Activated naive CD8-positive, alpha-beta T cell treated with anti-CD3 and anti-CD28 coated beads, Interleukin-2, amount 50 U/mL, for 24 hours (primary cell): ENCODE data around the gene SLC39A2.

Source experiments
- ATAC-seq: fragments of 150-1000 bp; cut with Tn5 transposase; one replicate; pipeline ENCODE4 v1.10.0; 2021
- DNase-seq: peaks from one replicate; pipeline ENCODE4 v3.0.0; 2021
- H3K27ac Mint-ChIP-seq: one replicate; pipeline ENCODE4 v1.8.0; 2021; ENCODE audit warnings: mild to moderate bottlenecking, mixed read lengths
- H3K27me3 Mint-ChIP-seq: one replicate; pipeline ENCODE4 v1.8.0; 2021; ENCODE audit warnings: mixed read lengths
- H3K36me3 Mint-ChIP-seq: one replicate; pipeline ENCODE4 v1.8.0; 2021; ENCODE audit warnings: low read depth, mixed read lengths
- H3K4me1 Mint-ChIP-seq: one replicate; pipeline ENCODE4 v1.8.0; 2021; ENCODE audit warnings: mixed read lengths
- H3K4me3 Mint-ChIP-seq: one replicate; pipeline ENCODE4 v1.8.0; 2021; ENCODE audit warnings: mild to moderate bottlenecking, moderate library complexity, mixed read lengths
- H3K9me3 Mint-ChIP-seq: one replicate; pipeline ENCODE4 v1.8.0; 2021; ENCODE audit warnings: mixed read lengths

SLC39A2 gene

DNA sequence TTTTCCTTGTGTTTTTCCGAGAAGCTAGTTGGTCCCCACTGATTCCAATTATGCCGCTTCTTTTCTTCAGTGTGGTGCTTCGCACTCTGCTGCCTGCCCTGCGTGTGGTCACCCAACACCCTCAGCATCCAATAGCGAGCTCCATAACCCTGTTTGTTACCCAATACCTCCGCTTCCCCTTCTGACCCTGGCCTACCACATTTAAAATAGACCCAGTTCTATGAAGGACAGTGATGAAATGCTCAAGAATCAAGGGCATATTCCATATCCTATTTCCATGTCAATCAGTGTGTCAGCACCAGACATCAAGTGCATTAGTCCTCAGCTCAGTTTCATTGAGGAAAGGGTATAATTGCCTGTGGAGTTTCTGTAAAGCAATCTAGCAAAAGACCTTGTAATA is 16.2 kb downstream of the SLC39A2 start:
- Mint-ChIP-seq H3K4me3 (no peak overlapping the region), H3K4me1 (no peaks in the 10 kb centered on the region)

DNA sequence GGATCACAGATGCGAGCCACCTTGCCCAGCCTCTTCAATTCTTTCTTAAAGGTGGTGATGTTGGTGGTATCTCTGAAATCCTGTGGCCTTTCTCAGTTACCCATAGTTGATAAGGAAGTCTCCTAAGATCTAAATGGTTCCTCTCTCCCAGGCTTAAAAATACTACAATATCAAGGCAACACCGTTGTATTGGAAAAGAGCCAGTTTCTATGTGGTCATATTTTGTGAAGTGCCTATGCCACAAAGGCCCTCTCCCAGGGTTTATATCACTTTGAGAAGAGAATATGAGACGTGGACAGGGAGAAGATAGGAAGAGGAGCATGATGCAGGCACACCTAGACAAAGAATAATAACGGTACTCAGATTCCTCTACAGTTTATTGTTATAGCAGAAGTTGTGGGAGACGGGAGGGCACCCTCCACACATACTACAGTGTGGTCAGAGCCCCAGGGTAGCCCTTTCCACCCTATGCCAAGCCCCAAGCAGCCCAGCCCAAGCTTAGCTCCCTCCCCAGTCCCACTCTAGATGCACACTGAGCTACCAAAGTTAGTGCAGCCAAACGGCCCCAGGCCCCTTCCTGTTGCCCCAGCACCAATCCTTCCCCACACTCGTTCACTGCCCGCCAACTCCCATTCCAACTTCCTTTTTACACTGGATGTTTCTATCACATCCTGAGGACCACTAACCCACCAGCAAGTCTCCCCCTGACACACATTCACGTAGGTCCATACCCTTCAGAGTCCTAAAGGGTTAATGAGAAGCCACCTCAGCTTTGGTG is 17.5 kb downstream of the SLC39A2 start:
- Mint-ChIP-seq H3K4me1 (no peaks in the 10 kb centered on the region), H3K27me3 (peaks cover 12% of the 10 kb centered on the region), H3K27ac (no peak overlapping the region), H3K9me3 (no peaks in the 10 kb centered on the region), H3K36me3 (no peaks in the 10 kb centered on the region), H3K4me3 (no peak overlapping the region)
- DNase-seq (no peak), ATAC-seq (no peak)

More for the DNA sequence above, 16.2 kb downstream of the SLC39A2 start:
- Mint-ChIP-seq H3K36me3 (no peaks in the 10 kb centered on the region), H3K9me3 (no peaks in the 10 kb centered on the region), H3K27ac (no peak overlapping the region), H3K27me3 (peaks cover 17% of the 10 kb centered on the region)
- DNase-seq (no peak), ATAC-seq (no peak)

DNA sequence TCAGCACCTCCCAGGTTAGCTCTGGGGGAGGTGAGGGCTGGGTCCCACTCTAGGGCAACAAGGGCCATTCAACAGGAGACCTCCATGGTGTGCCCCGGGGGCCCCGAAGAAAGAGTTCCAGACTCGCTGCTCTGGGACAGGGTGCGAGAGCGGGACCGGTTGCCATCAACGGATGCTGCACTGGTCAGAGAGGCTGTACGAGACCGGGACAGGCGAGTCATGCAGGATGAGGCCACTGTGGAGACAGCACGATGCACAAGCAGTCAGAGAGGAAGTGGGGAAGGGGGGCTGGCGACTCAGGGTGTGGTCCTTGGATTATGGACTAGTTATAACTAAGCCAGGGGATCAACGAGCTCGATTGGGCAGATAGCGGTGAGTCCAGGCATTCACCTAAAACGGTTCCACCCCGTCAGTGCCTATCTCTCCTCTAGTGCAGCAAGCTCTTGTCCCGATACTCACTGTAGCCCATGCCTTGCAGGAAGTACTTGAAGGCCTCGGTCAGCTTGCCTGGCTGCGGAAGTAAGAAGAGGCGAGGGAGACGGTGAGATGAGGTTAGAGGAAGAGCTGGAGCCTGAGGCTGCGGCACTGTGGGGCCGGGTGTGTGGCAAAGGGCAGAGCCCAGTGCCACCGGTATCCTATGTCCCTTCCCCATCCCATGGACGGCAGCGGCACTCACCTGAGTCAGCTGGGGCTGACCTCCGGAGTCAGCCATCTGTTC is 18.6 kb downstream of the SLC39A2 start:
- no peaks in the 10 kb centered on the region for H3K4me1 Mint-ChIP-seq
- H3K36me3 Mint-ChIP-seq, result no peaks in the 10 kb centered on the region
- DNase-seq (no peak), ATAC-seq (no peak)
- H3K4me3 Mint-ChIP-seq, result no peak overlapping the region
- no peak overlapping the region for H3K27ac Mint-ChIP-seq
- H3K9me3 Mint-ChIP-seq, result no peaks in the 10 kb centered on the region
- peaks cover 8% of the 10 kb centered on the region for H3K27me3 Mint-ChIP-seq

DNA sequence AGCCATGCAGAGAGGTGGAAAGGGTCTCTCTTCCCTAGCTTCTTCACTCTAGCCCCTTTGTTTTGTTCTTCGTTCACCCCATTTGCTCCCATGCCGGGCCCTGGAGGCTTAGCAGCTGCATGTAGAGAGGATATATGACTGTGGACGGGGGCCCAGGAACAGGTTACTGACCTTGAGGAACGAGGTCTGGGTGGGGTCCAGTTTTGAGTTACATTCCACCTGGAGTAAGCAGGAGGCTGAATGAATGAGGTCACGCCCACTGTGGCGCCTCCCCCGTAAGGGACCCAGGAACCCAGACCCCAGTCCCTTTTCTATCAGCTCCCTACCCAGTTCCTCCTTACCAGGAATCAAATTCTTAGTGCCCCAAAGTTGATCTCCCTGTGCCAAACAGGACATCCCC is 19.2 kb downstream of the SLC39A2 start:
- ATAC-seq, result no peak
- Mint-ChIP-seq H3K4me1 (no peaks in the 10 kb centered on the region), H3K27ac (no peak overlapping the region)

DNA sequence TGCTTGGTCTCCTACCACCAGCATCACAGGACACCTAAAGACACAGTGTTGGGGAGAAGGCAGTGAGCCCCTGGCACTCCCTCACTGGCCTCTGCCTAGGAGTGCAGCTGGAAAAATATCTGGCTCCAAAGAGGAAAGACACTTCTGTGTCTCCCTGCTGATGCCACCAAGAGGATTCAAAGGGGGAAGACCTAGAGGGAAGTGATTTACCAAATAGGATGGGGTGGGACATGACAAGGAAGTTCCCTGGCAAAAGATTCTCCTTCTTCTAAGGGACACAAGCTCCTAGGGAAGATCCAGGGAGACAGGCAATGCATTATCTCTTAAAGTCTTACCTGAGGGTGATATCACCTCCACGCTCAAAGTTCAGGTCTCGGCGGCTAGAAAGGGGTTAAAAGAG is 19.7 kb downstream of the SLC39A2 start:
- no peak overlapping the region for H3K27ac Mint-ChIP-seq
- DNase-seq, result no peak

More for the DNA sequence above, 19.2 kb downstream of the SLC39A2 start:
- Mint-ChIP-seq H3K4me3 (no peak overlapping the region), H3K36me3 (no peaks in the 10 kb centered on the region), H3K27me3 (peaks cover 7% of the 10 kb centered on the region), H3K9me3 (no peaks in the 10 kb centered on the region)
- no peak for DNase-seq

DNA sequence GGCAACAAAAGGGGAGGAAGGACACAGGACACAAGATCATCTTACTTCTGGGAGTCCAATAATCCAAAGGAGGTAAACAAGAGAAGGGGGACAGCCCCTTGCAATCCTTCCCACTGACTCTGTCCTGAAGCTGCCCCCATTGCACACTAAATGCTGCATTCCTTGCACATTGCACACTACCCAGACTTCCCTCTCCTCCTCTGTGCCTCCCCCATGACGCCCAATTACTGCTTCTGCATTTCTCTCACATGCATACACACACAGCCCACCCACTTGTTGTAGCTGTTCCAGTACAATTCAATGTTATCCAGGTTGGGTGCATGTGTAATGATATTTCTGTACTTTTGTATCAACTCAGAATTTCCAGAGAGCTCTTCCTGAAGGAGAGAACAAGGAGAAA is 20.3 kb downstream of the SLC39A2 start:
- ATAC-seq (no peak), DNase-seq (no peak)
- Mint-ChIP-seq H3K4me1 (peaks cover 9% of the 10 kb centered on the region), H3K9me3 (no peaks in the 10 kb centered on the region), H3K4me3 (no peak overlapping the region), H3K36me3 (no peaks in the 10 kb centered on the region), H3K27ac (no peak overlapping the region), H3K27me3 (peaks cover 7% of the 10 kb centered on the region)

More for the DNA sequence above, 19.7 kb downstream of the SLC39A2 start:
- Mint-ChIP-seq H3K36me3 (no peaks in the 10 kb centered on the region), H3K27me3 (peaks cover 7% of the 10 kb centered on the region), H3K9me3 (no peaks in the 10 kb centered on the region), H3K4me1 (peaks cover 3% of the 10 kb centered on the region), H3K4me3 (no peak overlapping the region)
- ATAC-seq, result no peak

DNA sequence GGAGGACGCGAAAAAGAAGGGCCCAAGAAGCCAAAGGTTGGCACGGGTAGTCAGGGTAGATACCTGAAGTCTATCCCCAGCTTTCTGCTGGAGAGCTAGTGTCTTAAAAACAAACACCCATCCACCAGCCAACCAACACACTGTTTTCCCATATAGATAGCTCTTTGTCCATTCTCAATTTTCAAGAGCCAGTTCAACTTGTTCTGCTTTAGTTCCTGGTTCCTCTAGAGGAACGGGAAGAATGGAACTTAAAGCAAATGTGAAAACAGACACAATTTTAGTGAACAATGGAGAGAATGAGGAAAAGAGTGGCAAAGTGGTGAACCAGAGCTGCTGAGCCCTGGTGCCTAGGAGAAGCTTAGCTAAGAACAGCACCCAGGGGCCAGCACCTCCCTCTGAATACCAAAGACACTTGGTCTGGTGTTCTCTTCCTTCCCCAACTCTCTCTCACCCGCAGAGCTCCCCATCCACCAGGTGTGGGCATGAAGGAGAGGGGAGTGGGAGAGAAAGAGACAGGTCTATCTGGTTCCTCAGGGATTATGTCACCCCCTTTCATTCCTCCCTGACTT is 22.0 kb downstream of the SLC39A2 start:
- Mint-ChIP-seq H3K4me3 (no peak overlapping the region), H3K4me1 (peaks cover 11% of the 10 kb centered on the region), H3K27me3 (peaks cover 8% of the 10 kb centered on the region), H3K9me3 (no peaks in the 10 kb centered on the region), H3K36me3 (no peaks in the 10 kb centered on the region), H3K27ac (no peak overlapping the region)
- ATAC-seq (no peak), DNase-seq (no peak)

DNA sequence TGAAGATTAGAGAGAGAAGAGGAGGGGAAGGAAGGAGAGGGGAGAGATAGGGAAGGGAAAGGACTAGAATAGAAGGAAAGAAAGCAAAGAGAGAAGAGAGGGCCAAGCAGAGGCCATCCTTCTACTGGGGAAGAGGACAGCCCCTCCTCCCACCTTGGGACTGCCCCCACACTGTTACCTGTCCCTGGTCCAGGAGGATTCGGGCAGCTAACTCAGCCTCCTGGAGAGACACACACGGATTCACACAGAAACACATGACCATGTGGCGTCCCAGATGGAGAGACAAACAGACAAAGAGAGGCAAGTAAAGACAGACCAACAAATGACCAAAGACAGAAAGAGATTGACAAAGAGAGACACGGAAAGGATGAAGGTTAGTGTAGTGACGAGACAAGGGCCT is 23.6 kb downstream of the SLC39A2 start:
- Mint-ChIP-seq H3K27ac (no peak overlapping the region), H3K4me3 (no peak overlapping the region), H3K4me1 (peaks cover 11% of the 10 kb centered on the region), H3K36me3 (no peaks in the 10 kb centered on the region), H3K9me3 (no peaks in the 10 kb centered on the region), H3K27me3 (peaks cover 8% of the 10 kb centered on the region)
- DNase-seq (no peak), ATAC-seq (no peak)

DNA sequence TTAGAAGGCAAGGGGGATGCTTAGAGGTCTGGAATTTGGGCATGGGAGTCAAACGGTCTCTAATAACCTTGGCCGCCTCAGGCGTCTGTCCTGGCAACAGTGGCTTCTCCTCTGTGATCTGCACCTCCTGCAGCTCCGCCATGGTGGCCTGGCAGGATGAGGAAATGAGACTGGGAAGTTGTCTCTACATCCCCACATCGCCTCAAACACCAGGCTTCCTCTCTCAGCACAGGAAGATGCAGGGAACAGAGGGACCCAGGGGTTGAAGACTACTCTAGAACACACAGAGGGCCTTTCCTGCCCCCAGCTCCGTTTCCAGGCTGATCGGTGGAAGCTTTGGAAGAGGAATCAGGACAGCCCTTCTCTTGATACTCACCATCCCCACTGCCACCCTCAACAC is 24.1 kb downstream of the SLC39A2 start:
- Mint-ChIP-seq H3K27me3 (peaks cover 8% of the 10 kb centered on the region), H3K36me3 (no peaks in the 10 kb centered on the region), H3K4me3 (no peak overlapping the region), H3K4me1 (peaks cover 11% of the 10 kb centered on the region), H3K27ac (no peak overlapping the region), H3K9me3 (no peaks in the 10 kb centered on the region)
- DNase-seq (no peak), ATAC-seq (no peak)

DNA sequence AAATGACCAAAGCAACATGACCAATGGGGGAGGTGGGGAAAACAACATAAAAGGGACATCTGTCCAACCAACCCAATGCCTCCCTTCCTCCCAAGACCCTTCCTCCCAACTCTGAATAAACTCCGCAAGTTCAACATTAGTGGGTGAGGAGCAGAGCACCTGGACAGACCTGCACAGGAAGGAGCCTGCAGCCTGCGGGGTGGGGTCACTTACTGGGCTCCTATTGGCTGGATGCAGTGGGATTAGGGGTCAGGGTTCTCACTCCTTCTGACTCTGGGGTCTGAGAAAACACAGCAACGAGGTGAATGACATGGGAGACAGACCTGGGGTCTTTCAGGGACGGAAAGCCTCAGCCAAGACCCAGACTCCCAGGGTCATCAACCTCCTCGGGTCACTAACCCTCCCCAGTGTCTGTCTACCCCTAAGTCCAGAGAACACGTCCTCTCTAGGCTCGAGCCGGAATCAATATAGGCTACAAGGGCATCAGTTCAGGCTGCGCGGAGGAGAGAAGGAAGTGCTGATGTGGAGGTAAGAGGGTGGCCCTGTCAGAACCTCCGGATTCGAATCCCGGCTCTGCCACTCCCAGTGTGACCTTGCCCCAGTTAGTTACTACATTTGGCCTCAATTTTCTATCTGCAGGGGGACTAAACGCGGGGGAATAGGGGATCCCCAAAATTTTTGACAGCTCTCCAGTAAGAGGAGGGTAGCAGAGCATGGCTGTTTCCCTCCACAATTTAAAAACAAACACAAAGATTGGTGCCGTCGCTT is 24.9 kb downstream of the SLC39A2 start:
- Mint-ChIP-seq H3K36me3 (no peaks in the 10 kb centered on the region), H3K27ac (peak overlapping the region; percentile 51), H3K9me3 (no peaks in the 10 kb centered on the region), H3K4me1 (peaks cover 11% of the 10 kb centered on the region), H3K27me3 (peaks cover 8% of the 10 kb centered on the region), H3K4me3 (peak overlapping the region; percentile 76)
- no peak for ATAC-seq
- peak; percentile 11 for DNase-seq

DNA sequence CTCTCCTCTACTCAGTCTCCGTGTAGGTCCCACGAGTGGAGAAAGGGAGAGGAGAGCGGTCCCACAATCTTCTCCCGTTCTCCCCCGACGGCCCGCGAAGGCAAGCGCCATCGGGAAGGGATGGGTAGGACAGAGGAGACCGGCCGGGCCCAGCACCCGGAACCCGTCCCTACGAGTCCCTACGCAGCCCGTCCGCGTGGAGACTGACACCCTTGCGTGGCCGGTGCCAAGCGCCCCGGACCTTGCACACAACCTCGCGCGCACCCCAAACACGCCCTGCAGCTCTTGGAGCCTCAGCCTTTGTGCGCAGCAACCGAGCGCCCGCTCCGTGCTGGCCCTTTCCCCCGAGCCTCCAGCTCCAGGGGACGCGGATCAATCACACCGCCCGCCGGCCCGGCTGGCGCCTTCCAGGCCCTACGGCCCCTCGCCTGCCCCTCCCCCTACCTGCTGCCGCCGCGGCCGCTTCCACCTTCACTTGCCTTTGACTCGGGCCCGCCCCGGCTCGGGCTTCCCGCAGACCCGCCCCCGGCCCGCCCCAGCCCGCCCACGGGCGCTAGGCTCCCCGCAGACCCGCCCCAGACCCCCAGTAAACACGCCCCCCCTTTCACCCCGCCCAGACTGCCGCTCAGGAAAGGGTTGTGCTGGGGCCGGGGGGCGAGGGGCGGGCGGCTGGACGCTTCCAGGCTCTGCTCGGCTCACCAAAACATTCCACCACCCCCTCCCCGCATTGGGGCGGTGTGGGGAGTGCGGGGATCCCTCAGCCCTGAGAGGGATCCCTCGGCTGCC is 25.7 kb downstream of the SLC39A2 start, which contains the start of gene NDRG2:
NDRG2 (minus strand) TSS at position 477 of the 786 bp plus-strand sequence. CDS start 1,746 bp downstream, outside the sequence.
- Mint-ChIP-seq H3K27ac (peak within 1 kb of the TSS; percentile 51), H3K27me3 (peaks cover 8% of the 10 kb centered on the region), H3K4me1 (peaks cover 11% of the 10 kb centered on the region), H3K9me3 (no peaks in the 10 kb centered on the region), H3K36me3 (no peaks in the 10 kb centered on the region), H3K4me3 (peak within 1 kb of the TSS; percentile 76)
- ATAC-seq, result peak; percentile 47
- DNase-seq, result peak; percentile 66

DNA sequence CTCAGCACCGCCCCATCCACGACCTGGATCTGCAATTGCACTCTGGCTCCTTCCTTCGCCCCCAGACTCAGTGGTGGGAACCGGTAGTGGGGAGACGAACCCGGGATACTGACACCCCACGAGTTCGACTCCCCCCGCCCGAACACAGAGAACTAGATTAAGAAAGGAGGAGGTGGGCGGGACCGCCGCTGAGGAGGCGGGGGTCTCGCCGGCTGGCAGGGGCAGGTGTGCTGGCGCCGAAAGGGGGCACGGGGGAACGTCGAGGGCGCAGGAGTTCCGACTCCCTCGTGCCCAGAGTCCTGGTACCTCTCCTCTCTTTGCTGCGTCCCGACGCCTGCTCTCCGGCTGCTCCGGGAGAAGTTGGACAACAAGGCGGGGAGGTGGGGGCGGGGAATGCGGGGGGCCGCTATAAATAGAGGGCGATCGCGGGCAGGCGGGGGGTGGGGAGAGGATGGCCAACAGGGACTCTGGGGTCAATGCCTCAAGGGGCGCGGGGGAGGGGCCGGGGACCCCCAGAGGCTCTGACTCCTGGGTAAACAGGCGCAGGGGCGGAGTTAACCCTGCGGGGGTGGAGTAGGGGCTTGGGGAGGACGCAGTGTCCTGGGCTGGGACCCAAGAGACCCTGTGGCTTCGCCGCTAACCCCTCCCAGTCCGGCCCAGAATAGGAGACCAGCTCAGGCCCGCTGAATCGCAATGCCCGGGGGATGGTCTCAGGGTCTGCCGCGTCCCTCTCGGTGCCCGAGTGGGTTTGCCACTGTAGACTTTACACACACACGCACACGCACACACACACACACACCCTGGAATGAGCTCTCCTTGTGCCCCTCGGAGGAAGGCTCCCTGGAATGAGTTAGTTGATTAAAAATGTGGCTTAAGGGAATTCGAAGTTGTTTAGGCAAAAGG is 26.5 kb downstream of the SLC39A2 start:
- H3K27me3 Mint-ChIP-seq, result peaks cover 8% of the 10 kb centered on the region
- no peaks in the 10 kb centered on the region for H3K36me3 Mint-ChIP-seq
- no peak for ATAC-seq
- H3K9me3 Mint-ChIP-seq, result no peaks in the 10 kb centered on the region
- no peak overlapping the region for H3K27ac Mint-ChIP-seq
- no peak for DNase-seq
- peak overlapping the region; percentile 66 for H3K4me3 Mint-ChIP-seq
- H3K4me1 Mint-ChIP-seq, result peaks cover 11% of the 10 kb centered on the region
